Vagina (tissue), 2 donors: ENCODE results near the gene NLRP14. TPM values are rescaled to one million over a fixed set of nuclear protein-coding genes. Genes with fewer than 3 reads are reported as not detected.

Source experiments
- DNase-seq, 2 donors: peaks; one replicate each; pipeline ENCODE4 v3.0.0-alpha.2; 2017; ENCODE audit errors: extremely low spot score in 2 of 2
- H3K27ac ChIP-seq: fragments of 200-600 bp; sonication (generic); one replicate; pipeline ENCODE4 v1.5.1; 2019
- H3K27me3 ChIP-seq: fragments of 200-600 bp; sonication (generic); one replicate; pipeline ENCODE4 v1.5.1; 2019
- H3K36me3 ChIP-seq, 2 donors: fragments of 200-600 bp; sonication (generic); one replicate each; pipeline ENCODE4 v1.5.1; 2017 to 2019
- H3K4me1 ChIP-seq: fragments of 200-600 bp; sonication (generic); one replicate; pipeline ENCODE4 v1.5.1; 2019
- H3K4me3 ChIP-seq, 2 donors: fragments of 200-600 bp; sonication (generic); 1 replicate in 1 of 2; 2 replicates in 1 of 2; pipeline ENCODE4 v1.5.1; 2016 to 2019
- H3K9me3 ChIP-seq: fragments of 200-600 bp; sonication (generic); one replicate; pipeline ENCODE4 v1.5.1; 2019
- CTCF ChIP-seq, 3 experiments: fragments of 450-650 bp in 2 of 3; fragments of 200-600 bp in 1 of 3; sonication (generic) in 1 of 3; IDR thresholded peaks; one replicate each; pipeline ENCODE4 v1.5.1; 2017 to 2019; ENCODE audit warnings: antibody characterized with exemption in 3 of 3, mild to moderate bottlenecking in 2 of 3, moderate library complexity in 2 of 3
- POLR2A ChIP-seq, 2 donors: fragments of 450-650 bp; IDR thresholded peaks; one replicate each; pipeline ENCODE4 v1.6.1; 2017; ENCODE audit warnings: antibody characterized with exemption in 2 of 2, mild to moderate bottlenecking in 2 of 2, moderate library complexity in 2 of 2
- POLR2AphosphoS5 ChIP-seq, 2 donors: sonication (generic); formaldehyde crosslinking; IDR thresholded peaks; one replicate each; pipeline ENCODE4 v1.9.0; 2017; ENCODE audit warnings: antibody characterized with exemption in 2 of 2, mild to moderate bottlenecking in 2 of 2, low read depth in 1 of 2; ENCODE audit not compliant: insufficient read depth in 1 of 2
- intact Hi-C: fragments of 100-400 bp; cut with DNase I; formaldehyde crosslinking; loops from one replicate; pipeline ENCODE4 v1.15.1; 2023
- total RNA-seq: library from RNA; depleted of rRNA; stranded (reverse); fragments of >200 nt; gene quantifications from one replicate; pipeline ENCODE4 v1.2.3, GENCODE V29; 2016

NLRP14 gene, protein sequence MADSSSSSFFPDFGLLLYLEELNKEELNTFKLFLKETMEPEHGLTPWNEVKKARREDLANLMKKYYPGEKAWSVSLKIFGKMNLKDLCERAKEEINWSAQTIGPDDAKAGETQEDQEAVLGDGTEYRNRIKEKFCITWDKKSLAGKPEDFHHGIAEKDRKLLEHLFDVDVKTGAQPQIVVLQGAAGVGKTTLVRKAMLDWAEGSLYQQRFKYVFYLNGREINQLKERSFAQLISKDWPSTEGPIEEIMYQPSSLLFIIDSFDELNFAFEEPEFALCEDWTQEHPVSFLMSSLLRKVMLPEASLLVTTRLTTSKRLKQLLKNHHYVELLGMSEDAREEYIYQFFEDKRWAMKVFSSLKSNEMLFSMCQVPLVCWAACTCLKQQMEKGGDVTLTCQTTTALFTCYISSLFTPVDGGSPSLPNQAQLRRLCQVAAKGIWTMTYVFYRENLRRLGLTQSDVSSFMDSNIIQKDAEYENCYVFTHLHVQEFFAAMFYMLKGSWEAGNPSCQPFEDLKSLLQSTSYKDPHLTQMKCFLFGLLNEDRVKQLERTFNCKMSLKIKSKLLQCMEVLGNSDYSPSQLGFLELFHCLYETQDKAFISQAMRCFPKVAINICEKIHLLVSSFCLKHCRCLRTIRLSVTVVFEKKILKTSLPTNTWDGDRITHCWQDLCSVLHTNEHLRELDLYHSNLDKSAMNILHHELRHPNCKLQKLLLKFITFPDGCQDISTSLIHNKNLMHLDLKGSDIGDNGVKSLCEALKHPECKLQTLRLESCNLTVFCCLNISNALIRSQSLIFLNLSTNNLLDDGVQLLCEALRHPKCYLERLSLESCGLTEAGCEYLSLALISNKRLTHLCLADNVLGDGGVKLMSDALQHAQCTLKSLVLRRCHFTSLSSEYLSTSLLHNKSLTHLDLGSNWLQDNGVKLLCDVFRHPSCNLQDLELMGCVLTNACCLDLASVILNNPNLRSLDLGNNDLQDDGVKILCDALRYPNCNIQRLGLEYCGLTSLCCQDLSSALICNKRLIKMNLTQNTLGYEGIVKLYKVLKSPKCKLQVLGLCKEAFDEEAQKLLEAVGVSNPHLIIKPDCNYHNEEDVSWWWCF
- total RNA-seq, result not detected

GRCh38 chr11:7020183-7020917 is at the start of gene NLRP14, which contains the start of gene ZNF214:
TSS of gene NLRP14 (plus strand) at chr11:7020479. CDS start at chr11:7038587, 18,108 bp downstream.
TSS of gene ZNF214 (minus strand) at chr11:7020346. CDS start at chr11:7002835, 17,511 bp downstream.
- peak in 1 of 2 donors; percentile 97 for DNase-seq
- no peaks in the 10 kb centered on the region for H3K36me3 ChIP-seq
- H3K27ac ChIP-seq, result peak within 1 kb of the TSS; percentile 34
- peaks cover 7% of the 10 kb centered on the region for H3K4me1 ChIP-seq
- intact Hi-C loops, result no loop called here
- no peaks in the 10 kb centered on the region for H3K9me3 ChIP-seq
- no peaks in the 10 kb centered on the region for H3K27me3 ChIP-seq
- H3K4me3 ChIP-seq, result peak within 1 kb of the TSS; percentile 55 to 74
- no peak for TF ChIP-seq CTCF (IDR thresholded peaks at IDR 0.05)
- peak; percentile 11 to 60 for TF ChIP-seq POLR2AphosphoS5 (IDR thresholded peaks at IDR 0.05; ENCODE audit: insufficient read depth in 1 of 2, low read depth in 1 of 2)

GRCh38 chr11:6979365-6979764 is 40.9 kb upstream of the NLRP14 start:
- intact Hi-C loops, result no loop called here
- TF ChIP-seq POLR2A (IDR thresholded peaks at IDR 0.05), result no peak
- DNase-seq, result no peak
- no peak overlapping the region for H3K27ac ChIP-seq
- H3K36me3 ChIP-seq, result no peaks in the 10 kb centered on the region
- H3K4me1 ChIP-seq, result no peaks in the 10 kb centered on the region
- H3K9me3 ChIP-seq, result no peaks in the 10 kb centered on the region
- no peak overlapping the region for H3K4me3 ChIP-seq
- no peaks in the 10 kb centered on the region for H3K27me3 ChIP-seq

DNA sequence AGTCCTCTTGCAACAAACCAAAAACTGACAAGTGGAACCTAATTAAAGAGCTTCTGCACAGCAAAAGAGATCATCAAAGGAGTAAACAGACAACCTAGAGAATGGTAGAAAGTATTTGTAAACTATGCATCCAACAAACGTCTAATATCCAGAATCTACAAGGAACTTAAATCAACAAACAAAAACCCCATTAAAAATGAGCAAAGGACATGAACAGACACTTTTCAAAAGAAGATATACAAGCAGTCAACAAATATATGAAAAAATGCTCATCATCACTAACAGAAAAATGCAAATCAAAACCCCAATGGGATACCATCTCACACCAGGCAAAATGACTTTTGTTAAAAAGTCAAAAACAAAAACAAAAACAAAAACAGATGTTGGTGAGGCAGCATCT is 33.8 kb upstream of the NLRP14 start:
- no peaks in the 10 kb centered on the region for H3K9me3 ChIP-seq
- H3K36me3 ChIP-seq, result no peaks in the 10 kb centered on the region
- H3K4me1 ChIP-seq, result no peaks in the 10 kb centered on the region
- no peak for TF ChIP-seq POLR2AphosphoS5 (IDR thresholded peaks at IDR 0.05; ENCODE audit: insufficient read depth in 1 of 2, low read depth in 1 of 2)
- TF ChIP-seq POLR2A (IDR thresholded peaks at IDR 0.05), result no peak
- no peak for TF ChIP-seq CTCF (IDR thresholded peaks at IDR 0.05)
- H3K27ac ChIP-seq, result no peak overlapping the region
- H3K4me3 ChIP-seq, result no peak overlapping the region
- intact Hi-C loops, result no loop called here
- no peak for DNase-seq
- H3K27me3 ChIP-seq, result no peaks in the 10 kb centered on the region

GRCh38 chr11:6988506-6988905 is 31.8 kb upstream of the NLRP14 start:
- no peak for TF ChIP-seq POLR2A (IDR thresholded peaks at IDR 0.05)
- no peak for TF ChIP-seq CTCF (IDR thresholded peaks at IDR 0.05)
- no peak for TF ChIP-seq POLR2AphosphoS5 (IDR thresholded peaks at IDR 0.05; ENCODE audit: insufficient read depth in 1 of 2, low read depth in 1 of 2)
- intact Hi-C loops, result no loop called here
- H3K4me1 ChIP-seq, result peaks cover 11% of the 10 kb centered on the region

GRCh38 chr11:6991227-6991626 is 29.1 kb upstream of the NLRP14 start:
- no peaks in the 10 kb centered on the region for H3K36me3 ChIP-seq
- no peak for DNase-seq
- H3K4me3 ChIP-seq, result no peak overlapping the region
- H3K4me1 ChIP-seq, result peaks cover 11% of the 10 kb centered on the region
- no peak overlapping the region for H3K27ac ChIP-seq
- no peaks in the 10 kb centered on the region for H3K27me3 ChIP-seq
- intact Hi-C loops, result no loop called here
- no peaks in the 10 kb centered on the region for H3K9me3 ChIP-seq
- no peak for TF ChIP-seq POLR2A (IDR thresholded peaks at IDR 0.05)
- TF ChIP-seq POLR2AphosphoS5 (IDR thresholded peaks at IDR 0.05; ENCODE audit: insufficient read depth in 1 of 2, low read depth in 1 of 2), result no peak

More at GRCh38 chr11:6988506-6988905, 31.8 kb upstream of the NLRP14 start:
- DNase-seq, result no peak
- H3K27ac ChIP-seq, result no peak overlapping the region
- no peaks in the 10 kb centered on the region for H3K9me3 ChIP-seq
- no peaks in the 10 kb centered on the region for H3K36me3 ChIP-seq
- H3K4me3 ChIP-seq, result no peak overlapping the region
- H3K27me3 ChIP-seq, result no peaks in the 10 kb centered on the region
